GM21367 (cell line): Measurements from ENCODE around the gene TBC1D4.

Experiments used
- ATAC-seq: cut with Tn5 transposase; IDR thresholded peaks from one replicate; pipeline ENCODE4 v1.9.1; 2021; ENCODE audit not compliant: unreplicated experiment

TBC1D4 gene

GRCh38 chr13:75418186-75418843, 63.7 kb downstream of the TBC1D4 start:
- no peak for ATAC-seq

DNA sequence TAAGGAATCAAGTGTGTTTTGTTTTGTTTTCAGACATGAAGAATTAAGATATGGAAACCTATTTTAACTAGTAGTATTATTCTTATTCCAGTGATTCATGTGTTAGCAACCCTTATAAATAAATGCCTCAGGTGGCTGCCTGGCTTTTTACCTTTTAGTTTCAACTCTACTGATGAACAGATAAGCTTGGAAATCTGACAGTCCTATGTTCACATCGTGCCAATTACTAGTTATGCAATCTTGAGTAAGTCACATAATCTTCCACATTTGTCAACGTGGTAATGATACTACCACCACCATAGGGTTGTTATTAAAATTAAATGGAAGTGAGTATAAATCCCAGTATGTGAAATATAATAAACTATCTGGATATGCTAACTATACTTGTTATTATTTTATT, 64.3 kb downstream of the TBC1D4 start:
- ATAC-seq: no peak

DNA sequence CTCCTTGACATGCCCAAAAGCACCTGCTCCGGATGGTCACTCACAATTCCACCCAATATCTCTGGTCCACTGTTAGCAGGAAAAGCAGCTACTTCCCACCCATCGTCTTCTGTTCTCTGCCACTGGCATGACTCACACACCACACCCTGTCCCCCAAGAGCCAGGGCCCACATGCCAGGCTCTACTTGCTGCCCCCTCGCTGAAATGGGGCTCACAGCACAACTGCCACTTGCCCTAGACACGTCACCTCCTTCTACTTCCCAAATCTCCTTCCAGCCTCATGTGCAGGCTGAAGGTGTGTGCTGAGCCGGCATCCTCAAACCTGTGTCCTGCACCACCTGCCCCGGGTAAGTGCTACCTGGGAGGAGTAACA, 65.0 kb downstream of the TBC1D4 start:
- ATAC-seq: peak; percentile 10

DNA sequence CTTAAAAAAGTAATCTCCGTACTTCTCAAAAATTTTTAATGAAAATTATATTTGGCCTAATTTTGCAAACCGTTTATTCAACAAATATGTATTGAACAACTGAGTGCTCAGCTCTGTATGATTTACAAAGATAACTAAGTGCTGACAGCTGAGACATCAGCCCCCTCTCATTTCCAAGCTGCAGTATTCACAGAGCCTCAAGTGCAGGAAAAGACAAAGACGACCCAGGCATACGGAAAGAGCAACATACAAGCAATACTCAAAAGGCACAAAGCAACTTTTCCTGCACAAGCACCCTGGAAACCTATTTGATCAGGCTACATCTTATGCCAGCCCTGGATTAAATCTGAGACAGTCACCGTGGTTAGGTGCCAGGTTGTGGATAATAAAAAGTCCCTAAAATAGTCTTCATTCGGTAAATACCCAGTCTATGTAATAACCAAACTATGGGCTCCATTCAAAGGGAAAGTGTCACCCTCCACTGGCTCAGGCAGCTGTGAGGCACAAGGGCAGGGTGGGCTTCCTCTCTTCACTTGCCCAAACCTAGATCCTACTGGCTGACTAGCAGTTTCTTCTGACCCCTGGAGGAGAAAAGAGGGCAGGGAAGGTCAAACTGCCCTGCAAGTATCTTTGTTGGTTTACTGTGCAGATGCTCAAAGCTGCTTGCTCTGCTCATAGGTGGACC, 65.5 kb downstream of the TBC1D4 start:
- peak; percentile 66 for ATAC-seq

- no peak for ATAC-seq
Measured at GRCh38 chr13:75415694-75416093, 66.3 kb downstream of the TBC1D4 start.

DNA sequence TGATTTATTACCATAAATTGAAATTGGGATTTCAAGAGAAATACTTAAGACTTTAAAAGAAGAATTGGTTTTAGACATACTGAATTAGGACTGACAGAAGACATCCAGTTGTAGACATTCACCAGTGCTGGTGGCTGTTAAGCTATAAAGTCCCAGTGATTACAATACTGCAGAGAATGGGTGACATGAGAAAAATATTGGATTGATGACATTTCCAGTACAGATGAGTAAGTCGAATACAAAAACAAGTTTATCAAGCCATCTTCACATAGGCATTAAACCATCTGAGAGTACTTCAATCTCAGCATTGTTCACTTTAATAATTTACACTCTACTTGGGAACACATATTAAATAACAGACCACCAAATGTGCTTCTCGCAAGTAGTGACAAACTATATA, 66.8 kb downstream of the TBC1D4 start:
- ATAC-seq: no peak

GRCh38 chr13:75414036-75414827, 67.7 kb downstream of the TBC1D4 start:
- ATAC-seq: no peak

GRCh38 chr13:75411924-75412537, 69.9 kb downstream of the TBC1D4 start:
- ATAC-seq: no peak

- no peak for ATAC-seq
Measured at GRCh38 chr13:75410207-75410606, 71.8 kb downstream of the TBC1D4 start.

DNA sequence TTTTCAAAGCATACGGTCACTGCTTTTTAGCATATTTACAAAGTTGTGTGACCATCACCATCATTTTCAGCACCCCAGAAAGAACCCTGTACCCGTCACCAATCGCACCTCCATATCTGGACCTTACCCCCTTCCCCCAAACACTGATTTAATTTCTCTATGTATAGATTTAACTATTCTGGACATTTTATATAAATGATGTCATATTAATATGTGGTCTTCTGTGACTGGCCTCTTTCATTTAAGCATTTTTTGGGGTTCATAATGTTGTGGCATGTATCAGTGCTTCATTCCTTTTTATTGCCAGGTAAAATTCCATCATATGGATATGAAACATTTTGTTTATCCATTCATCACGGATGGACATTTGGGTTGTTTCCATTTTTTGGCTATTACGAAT, 74.0 kb downstream of the TBC1D4 start:
- no peak for ATAC-seq

DNA sequence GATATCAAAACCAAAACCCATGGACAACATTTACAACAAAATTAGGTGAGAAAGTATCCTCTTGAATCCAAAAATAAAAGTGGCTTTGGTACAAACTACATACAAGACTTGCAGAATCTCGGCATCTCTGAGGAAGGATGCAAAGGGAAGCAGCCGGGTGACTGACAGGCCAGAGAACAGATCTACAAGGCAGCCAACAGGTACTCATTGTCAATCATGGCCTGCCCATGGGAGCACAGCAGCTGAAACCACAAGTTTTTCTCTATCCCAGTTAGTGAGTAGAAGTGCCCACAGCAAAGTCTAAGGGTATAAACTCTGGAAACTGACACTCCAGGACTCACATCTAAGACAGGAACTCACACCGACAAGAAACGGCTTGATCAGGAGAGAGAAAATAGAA, 74.5 kb downstream of the TBC1D4 start:
- ATAC-seq: no peak

DNA sequence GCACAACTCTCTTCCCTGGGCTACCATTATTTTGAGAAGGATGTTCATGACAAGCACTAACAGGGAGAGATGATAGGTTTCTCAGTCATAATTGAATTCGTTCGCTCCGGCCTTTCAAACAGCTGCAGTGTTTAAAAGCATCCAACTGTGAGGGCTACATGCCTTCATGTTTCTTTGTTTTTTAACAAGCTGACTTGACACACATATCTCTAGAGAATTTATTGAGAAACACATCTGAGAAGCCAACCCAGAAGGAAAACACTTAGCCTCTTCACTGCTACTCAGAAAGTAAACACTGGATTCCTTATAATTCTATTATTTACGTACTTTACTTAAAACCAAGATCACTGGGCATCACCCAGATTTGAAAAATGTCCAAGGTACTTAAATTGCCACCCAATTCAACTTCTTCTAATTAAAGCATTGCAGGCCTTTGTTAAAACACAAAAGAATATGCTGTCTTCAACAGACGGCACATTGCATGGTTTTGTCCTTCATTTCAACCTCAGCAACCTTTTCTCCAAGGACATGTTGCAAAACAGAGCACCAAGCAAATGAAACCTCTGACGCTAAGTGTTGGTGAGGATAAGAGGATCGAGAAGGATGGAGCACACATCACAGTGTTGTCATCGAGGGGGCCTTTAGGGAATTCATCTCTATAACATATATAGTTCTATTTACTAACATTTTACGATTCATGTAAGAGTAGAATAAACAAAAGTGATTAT, 75.8 kb downstream of the TBC1D4 start:
- ATAC-seq: no peak

GRCh38 chr13:75404726-75405125, 77.2 kb downstream of the TBC1D4 start:
- no peak for ATAC-seq

GRCh38 chr13:75402787-75403186, 79.2 kb downstream of the TBC1D4 start:
- ATAC-seq: no peak

GRCh38 chr13:75400775-75401174, 81.2 kb downstream of the TBC1D4 start:
- peak; percentile 55 for ATAC-seq

DNA sequence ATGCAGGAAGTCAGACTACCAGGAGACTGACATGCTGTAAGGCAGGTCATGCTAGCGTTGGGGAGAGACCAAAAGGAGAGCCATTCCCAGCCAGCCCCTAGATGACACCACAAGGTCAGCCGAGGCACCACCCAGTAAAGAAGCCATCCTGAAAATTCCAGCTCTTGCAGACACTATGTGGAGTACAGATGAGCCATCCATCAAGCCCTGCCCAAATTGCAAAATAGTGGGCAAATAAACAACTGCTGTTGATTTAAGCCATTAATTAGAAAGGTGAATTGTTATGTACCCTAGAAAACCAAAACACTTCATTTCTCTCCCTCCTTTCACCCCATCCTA, 82.1 kb downstream of the TBC1D4 start:
- ATAC-seq: no peak

DNA sequence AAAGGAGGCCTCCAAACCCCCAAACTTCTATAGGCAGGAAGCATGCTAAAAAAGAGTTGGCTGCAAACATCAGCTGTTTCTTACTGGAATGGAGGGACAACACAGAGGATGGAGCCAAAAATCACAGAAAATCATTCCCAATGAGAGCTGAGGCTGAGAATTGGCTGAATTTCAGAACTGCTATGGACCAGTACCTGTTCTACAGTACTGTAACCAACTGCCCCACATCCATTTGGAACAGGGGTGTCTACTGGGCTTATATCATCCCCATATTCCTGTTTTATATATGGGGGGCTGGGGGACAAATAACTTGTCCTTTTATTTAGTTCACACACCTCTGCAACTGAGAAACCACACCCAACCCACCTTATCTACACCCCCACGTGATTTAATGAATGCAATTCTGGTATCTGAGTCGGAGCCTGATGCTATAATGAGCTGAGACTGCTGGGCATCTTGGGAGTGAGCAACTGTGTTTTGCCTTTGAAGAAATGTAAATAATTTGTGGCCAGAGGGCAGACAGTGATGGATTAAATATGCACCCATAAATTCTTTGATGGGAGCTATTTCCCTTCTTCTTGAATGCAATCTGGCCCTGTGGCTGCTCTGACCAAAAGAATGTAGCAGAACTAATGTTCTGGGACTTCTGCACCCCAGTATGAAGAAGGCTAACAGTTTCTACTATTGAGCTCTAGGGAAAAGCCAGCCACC, 82.6 kb downstream of the TBC1D4 start:
- ATAC-seq: no peak

- ATAC-seq: no peak
Measured at GRCh38 chr13:75398072-75398471, 83.9 kb downstream of the TBC1D4 start.

DNA sequence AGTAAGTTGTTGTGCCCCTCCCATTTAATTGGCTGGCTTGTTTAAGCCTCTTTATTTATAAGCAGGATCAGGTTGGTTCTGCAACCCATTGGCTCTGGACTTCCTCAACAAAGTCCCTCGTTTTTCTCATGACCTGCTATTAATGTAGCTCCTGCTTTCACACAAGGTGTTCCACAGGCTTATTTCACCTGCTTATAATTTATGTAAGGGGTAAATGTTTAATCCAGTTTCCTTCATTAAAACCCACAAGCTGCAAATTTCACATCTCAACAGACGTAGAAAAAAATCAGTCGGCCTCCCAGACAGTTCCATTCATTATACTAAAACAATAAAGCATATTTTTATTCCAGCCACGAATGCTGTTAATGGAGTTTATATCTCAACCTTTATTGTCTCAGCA, 86.1 kb downstream of the TBC1D4 start:
- no peak for ATAC-seq

GRCh38 chr13:75395066-75395465, 86.9 kb downstream of the TBC1D4 start:
- ATAC-seq: no peak
